ENCODE data around the gene POLR2E.

DNA sequence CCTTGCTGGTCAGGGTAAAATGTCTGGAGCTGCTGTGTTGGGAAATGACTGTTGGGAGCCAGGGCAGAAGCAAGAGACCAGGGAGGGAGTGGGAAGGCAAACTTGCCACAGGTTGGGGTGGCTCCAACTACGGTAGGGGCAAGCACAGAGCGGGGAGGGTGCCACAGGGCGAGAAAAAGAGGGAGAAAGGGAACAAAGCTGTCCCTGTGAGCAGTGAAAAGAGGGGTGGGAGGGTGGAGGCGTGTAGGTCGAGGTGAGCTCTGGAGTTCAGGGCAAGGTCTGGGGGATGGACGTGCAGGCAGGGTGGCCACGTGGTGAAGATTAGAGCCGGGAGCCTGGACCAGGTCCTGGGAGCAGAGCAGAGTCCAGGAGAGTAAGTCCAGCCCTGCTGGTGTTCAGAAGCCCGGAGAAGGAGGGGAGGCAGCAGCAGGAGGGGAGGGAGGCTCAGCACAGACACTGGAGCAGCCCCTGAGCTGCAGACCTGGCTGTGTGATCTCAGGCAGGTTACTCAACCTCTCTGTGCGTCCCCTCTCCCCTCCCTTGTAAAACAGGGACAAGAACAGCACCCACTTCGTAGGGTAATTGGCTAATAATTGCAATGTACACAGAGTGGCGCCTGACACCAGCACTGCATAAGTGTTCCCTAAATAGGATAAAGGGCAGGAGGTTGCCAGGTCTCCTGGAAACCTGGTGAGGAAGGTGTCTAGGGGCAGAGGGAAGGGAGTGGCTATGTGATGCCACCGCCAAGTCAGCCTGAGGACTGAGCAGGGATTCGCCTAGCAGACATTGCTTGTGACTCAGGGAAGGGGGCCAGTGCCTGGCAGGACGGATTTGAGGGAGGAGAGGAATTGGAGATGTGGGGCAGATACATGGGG is 3.2 kb upstream of the POLR2E start:
- TF ChIP-seq, protein P1, sequence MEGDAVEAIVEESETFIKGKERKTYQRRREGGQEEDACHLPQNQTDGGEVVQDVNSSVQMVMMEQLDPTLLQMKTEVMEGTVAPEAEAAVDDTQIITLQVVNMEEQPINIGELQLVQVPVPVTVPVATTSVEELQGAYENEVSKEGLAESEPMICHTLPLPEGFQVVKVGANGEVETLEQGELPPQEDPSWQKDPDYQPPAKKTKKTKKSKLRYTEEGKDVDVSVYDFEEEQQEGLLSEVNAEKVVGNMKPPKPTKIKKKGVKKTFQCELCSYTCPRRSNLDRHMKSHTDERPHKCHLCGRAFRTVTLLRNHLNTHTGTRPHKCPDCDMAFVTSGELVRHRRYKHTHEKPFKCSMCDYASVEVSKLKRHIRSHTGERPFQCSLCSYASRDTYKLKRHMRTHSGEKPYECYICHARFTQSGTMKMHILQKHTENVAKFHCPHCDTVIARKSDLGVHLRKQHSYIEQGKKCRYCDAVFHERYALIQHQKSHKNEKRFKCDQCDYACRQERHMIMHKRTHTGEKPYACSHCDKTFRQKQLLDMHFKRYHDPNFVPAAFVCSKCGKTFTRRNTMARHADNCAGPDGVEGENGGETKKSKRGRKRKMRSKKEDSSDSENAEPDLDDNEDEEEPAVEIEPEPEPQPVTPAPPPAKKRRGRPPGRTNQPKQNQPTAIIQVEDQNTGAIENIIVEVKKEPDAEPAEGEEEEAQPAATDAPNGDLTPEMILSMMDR (IDR thresholded peaks at IDR 0.05 in 4 of 5, conservative IDR thresholded peaks at IDR 0.05 in 1 of 5): no peak
- TF ChIP-seq POLR2A (IDR thresholded peaks at IDR 0.05): no peak
